ENCODE data around the gene PPP6R2.
A peak's percentile ranks its signal among the peaks of the same experiment; 100 is the strongest.

PPP6R2 gene

DNA sequence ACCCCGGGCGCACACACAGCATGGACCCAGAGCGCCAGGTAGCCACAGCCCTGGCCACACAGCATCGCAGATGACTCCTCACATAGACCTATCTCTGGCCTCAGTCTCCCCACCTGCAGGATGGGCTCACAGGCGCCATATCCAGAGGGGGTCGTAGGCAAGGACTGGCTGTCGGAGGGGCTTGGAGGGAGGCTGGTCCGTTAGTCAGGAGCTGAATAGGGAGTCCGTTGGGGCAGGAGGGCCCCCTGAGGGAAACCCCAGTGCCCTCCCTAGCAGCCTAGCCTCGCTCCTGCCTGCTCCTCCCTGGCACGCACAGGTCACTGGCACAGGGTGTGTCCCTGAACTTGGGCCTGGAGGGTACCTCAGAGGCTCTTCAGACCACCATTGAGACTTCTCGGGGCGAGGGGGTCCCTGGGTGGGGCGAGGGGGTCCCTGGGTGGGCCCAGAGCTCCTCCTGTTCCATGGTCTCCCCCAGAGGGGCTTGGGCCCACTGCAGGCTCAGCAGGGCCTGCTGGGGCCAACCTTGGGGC lies 37.7 kb upstream of the PPP6R2 start:
- DNase-seq (ENCODE audit: low read depth in 4 of 4, low spot score in 1 of 4), result no peak

DNA sequence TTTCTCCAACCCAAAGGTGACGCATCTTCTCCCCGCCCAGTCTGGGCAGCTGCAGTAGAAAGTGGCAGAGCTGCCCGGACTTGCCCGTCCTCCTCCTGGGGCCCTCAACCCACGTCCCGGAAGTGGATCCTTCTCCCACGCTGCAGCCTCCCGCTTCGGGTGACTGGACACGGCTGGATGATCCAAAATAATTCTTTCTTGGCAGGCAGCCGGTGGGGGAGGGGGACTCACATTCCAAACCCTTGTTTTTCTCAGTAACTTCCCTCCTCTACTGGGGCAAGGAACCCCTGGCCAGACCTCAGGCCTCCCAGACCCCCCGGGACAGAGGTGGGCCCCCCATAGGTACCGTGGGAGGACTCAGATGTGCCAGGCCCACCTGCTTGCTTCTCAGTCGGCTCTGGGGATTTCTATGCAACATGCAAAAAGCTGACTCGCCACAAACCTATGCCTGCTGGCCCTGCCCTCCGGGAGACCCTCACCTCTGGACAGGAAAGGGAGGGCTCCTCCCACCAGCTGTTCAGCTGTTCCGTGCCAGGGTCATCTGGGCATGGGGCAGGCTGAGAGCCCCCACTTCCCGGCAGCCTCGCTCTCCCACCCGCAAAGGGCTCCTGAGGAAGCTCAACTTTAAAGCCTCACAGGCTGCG lies 37.1 kb upstream of the PPP6R2 start:
- DNase-seq (ENCODE audit: low read depth in 4 of 4, low spot score in 1 of 4), result no peak

DNA sequence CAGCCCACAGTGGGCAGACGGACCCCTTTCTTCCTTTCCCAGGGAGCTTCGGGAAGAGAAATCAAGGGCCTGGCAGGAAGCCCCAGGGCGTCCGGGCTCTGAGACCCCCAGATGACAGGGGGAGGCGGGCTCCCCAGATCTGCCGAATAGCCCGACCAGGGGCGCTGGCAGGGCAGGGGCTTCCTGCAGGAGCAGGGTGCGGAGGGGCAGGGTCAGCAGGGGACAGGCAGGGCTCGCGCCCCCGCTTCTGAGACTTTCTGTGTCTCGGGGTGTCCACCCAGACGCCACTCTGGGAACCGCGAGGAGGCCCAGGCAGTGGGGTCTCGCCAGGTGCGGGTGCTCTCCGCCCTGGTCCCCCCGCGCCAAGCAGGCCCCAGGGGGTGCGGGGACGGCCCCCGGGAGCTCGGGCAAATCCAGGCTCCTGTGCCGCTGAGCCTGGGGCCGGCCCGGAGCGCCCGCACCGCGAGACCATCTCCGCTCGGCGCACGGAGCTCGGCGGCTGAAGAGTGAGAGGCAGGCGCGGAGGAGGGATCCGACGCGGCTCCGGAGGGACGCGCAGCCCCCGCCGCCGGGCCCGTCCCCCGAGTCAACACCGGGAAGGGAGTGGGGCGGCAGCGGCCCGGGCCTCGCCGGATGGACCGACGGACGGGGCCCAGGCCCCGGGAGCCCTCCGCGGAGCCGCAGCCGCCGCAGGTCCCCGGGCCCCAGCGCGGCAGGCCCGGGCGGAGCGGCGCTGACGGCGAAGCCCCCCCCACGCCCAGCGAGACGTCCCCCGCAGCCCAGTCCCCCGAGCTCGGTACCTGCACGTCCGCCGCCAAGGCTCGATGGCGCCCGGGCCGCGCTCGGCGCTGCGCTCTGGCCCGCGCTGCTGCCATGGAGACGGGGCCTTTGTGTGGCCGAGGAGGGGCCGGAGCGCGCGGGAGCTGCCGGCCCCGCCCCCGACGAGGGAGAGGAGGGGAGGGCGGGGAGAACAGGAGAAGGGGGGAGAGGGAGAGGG lies 36.1 kb upstream of the PPP6R2 start, which contains the start of gene PLXNB2:
Gene PLXNB2, minus strand, starts transcription at position 894 of the 997 bp plus-strand sequence. CDS start 17,062 bp downstream, outside the sequence.
- DNase-seq (ENCODE audit: low read depth in 4 of 4, low spot score in 1 of 4), result no peak

DNA sequence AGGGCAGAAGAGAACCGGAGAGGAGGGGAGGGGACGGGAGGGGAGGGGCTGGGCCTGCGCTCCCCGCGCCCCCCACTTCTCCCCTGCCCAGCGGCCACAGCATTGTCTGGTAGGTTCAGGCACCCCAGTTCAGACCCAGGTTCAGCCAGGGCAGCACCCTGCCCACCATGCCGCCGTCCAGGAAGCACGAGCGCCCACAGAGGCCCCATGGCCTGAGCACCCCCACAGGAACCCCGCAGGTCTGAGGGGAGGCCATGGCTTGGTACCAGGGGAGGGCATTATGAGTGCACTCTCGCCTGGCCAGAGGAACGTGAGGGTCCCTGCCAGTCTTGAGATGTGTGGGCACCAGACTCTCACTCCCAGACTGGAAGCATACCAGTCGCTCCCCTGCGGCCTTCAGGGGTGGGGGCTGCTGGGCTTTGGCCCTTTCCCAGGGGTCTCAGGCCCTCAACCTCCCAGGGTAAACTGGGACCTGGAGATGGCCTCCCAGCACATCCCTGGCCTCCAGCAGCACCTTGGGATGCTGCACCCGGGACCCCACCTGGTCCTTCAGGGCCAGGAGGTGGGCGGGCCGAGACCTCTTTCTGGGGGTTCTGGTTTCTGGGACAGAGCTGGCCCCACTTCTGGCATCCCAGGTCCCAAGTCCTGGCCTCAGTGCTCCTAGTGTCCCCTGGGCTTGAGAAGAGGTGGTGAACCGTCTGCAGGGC lies 35.1 kb upstream of the PPP6R2 start:
- DNase-seq (ENCODE audit: low read depth in 4 of 4, low spot score in 1 of 4), result no peak

DNA sequence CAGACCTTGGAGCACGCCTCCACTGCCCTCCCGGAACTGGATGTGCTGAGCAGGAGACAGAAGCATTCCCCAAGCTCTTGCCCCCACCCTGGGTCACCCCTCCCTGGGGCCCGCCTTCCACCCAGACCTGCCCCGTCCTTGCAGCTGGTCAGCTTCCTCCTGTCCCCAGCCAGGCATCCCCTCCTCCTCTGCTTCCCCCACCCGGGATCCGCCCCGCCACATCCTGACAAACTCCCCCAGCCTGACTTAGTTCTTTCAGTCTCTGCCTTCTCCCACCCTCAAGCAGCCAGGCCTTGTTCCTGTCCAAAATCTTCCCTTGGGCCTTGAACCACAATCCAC lies 34.6 kb upstream of the PPP6R2 start:
- no peak for DNase-seq (ENCODE audit: low read depth in 4 of 4, low spot score in 1 of 4)

DNA sequence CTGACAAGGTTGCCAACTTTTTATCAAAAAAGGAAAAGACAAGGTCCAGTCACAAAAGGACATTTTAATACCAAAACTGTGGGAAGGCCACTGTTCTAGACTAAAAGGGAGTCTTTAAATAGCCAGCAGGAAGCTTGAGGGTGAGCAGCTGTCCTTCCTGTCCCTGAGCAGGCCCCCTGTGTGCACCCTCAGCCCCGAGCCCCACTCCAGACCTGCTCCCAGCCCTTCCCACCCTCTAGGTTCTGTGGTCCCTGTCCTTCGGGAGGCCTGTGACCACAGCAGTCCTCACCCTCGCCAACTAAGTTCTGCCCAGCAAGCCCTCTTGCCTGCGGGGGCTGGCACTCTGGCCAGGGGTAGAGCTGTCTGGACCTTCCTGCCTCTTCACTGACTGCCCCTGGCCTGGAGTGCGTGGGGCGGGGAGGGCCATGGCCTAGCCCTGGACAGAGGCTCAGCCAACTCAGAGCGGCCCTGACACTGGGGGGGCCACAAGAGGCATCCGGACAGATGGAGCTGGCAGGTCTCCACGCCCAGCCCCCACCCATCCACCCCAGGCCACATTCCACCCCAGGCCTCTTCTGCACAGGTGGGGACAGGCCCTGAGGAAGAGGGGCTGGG lies 34.0 kb upstream of the PPP6R2 start:
- no peak for DNase-seq (ENCODE audit: low read depth in 4 of 4, low spot score in 1 of 4)

DNA sequence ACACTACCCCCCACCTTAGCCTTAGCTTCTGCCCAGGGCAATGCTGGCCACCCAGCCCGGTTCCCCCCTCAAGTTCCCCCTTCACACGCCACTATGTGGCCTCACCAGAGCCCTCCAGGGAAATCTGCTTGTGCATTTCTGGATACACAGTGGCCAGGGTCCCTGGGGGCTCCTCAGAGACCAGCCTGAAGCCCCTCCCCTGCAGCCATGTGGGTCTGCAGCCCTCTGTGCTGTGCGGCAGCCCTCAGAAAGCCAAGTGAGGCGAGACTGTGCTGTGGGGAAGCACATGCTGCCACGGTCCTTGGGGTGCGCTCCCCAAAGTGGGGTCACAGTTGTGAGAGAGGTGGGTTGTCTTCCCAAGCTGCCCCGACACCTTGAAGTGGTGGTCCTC lies 33.5 kb upstream of the PPP6R2 start:
- DNase-seq (ENCODE audit: low read depth in 4 of 4, low spot score in 1 of 4), result no peak

DNA sequence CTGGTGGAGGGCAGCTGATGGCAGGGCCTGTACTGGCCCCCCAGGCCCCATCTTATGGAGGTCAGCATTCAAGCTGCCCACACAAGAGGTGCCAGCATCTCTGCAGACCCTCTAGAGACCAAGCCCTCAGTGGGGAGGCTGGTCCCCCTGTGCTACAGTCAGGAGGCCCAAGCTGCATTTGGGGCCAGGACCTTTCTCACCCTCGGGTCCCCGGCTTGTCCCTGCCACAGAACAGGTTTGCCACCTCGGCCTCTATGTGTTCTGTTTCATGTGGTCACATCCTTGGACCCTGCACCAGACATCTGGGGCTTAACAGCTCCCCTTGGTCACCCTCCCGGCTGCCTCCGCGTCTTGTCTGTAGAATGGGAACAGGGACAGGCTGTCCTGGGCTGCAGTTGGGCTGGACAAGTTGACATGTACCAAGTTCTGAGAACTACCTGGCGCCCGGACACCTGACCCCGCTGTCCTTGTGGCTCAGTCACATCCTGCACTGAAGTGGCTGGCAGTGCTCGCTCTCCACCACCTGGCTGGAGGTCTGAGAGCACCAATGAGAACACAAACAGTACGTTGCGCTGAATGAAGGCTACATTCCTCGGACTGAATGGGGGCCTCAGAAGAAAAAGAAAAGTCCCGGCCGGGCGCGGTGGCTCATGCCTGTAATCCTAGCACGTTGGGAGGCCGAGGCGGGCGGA lies 33.0 kb upstream of the PPP6R2 start:
- DNase-seq (ENCODE audit: low read depth in 4 of 4, low spot score in 1 of 4), result no peak

DNA sequence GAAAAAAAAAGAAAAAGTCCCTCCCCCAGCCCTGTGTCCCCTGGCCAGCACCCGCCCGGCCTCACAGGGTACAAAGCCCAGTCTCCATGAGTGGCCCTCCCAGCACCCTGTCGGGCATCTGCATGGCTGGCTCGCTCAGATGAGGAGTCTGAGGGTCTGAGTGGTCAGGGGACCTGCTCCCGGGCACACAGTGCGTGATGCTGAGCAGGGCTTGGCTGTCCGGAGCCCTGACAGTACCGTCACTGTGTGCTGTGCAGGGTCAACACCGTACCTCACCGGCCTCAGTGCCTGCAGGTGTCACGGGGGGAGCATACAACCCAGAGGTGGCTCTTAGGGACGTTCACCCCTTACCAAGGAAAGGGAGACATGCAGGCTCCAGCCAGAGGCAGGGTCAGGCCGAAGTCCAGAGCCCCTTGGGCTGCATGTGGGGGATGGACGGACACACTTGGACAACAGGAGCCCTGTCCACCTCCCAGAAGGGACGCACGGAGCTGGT lies 32.1 kb upstream of the PPP6R2 start:
- DNase-seq (ENCODE audit: low read depth in 4 of 4, low spot score in 1 of 4), result no peak

DNA sequence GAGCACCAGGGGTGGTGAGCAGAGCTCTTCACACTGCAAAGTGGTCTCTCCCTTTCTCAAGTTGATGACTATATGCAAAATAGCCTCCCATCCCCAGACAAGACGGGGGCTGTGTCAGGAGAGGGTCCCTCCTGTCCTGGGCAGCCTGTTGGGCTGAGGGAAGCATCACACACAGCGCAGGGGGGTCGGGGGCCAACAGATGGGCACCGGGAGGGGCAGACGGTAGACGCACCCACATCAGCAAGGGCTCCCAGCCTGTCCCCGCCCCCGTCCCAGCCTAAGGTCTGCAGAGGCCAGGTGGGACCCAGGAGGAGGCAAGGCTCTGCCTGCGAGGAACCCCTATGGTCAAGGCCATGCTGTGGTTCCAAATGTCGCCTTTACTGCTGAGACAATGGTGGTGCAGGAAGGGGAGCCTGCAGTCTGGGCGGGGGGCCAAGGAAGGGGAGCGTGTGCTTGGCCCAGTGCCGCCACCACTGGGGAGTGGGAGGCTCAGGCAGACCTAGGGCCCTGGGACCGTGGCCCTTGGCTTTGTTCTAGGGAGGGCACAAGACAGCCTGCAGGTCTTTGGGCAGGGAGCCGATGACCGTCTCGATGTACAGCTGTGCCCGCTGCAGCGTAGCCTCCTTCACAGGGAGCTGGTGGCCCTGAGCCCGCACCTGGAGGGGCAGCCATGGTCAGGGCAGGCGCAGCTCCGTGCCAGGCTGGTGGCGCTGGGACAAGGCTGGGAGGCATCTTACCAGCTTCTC lies 31.3 kb upstream of the PPP6R2 start:
- DNase-seq (ENCODE audit: low read depth in 4 of 4, low spot score in 1 of 4), result no peak

DNA sequence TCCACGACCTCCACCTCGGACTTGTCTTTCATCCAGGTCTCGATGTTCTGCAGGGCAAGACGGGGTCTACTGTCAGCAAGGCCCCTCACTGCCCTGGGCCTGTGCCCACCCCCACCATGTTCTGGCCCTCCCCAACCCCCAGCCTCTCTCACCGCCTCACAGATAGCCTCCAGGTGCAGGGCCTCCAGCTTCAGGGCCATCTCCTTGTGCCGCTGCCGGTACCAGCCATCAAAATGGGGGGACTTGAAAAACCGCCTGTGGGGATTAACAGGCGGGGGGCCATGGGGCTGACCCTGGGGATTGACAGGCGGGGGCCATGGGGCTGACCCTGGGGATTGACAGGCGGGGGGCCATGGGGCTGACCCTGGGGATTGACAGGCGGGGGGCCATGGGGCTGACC lies 30.8 kb upstream of the PPP6R2 start:
- DNase-seq (ENCODE audit: low read depth in 4 of 4, low spot score in 1 of 4), result no peak

DNA sequence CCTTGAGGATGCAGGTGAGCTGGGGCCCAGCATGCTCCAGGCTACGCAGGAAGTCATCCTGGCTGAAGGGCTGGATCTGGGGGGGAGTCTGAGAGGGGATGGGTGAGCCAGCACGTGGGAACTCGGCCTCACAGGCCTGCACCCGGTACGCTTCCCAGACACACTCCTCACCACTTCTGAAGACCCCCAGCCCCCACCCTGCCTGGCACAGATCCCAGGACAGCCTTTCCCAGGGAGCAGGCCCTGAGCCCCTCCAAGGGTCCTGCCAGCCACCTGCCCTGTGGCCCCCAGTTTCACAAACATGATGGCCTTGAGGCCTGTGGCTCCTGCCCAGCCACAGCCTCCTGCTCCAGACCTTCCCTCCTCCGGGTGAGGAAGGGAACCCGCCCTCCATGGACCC lies 30.1 kb upstream of the PPP6R2 start:
- DNase-seq (ENCODE audit: low read depth in 4 of 4, low spot score in 1 of 4), result no peak

DNA sequence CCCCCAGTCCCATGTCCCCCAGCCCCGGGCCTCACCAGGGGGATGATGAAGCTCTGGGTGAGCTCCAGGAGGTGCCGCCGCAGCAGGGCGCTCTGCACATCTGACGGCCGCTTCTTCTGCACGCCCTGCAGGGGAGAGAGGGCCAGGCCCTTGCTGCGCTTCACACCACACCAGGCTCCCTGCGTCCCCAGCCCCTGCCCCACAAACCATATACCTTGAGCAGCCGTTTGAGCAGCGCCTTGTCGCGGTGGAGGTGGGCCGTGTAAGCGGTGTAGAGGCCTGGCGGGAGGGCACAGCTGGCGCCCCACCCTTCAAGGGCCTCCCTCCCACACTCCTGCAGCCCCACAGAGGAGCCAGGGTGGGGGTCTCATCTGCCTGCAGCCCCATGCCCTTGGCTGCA lies 29.5 kb upstream of the PPP6R2 start:
- no peak for DNase-seq (ENCODE audit: low read depth in 4 of 4, low spot score in 1 of 4)

DNA sequence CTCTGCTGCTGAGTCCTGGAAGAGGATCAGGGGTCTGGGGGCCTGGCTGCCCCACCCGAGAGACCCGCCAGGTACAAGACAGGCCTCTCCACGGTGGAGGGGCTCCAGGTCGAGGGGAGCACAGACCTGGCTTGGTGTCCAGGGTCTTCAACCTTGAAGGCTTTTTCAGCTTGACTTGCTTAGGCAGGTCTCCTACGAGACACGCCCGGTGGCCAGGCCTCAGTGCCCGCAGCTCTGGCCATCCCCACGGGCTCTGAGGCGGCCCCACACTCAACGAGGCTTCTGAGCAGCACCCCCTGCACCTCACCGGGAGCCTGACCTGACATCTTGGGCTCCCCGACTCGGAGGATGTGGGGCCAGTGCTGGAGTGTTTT lies 29.1 kb upstream of the PPP6R2 start:
- no peak for DNase-seq (ENCODE audit: low read depth in 4 of 4, low spot score in 1 of 4)

DNA sequence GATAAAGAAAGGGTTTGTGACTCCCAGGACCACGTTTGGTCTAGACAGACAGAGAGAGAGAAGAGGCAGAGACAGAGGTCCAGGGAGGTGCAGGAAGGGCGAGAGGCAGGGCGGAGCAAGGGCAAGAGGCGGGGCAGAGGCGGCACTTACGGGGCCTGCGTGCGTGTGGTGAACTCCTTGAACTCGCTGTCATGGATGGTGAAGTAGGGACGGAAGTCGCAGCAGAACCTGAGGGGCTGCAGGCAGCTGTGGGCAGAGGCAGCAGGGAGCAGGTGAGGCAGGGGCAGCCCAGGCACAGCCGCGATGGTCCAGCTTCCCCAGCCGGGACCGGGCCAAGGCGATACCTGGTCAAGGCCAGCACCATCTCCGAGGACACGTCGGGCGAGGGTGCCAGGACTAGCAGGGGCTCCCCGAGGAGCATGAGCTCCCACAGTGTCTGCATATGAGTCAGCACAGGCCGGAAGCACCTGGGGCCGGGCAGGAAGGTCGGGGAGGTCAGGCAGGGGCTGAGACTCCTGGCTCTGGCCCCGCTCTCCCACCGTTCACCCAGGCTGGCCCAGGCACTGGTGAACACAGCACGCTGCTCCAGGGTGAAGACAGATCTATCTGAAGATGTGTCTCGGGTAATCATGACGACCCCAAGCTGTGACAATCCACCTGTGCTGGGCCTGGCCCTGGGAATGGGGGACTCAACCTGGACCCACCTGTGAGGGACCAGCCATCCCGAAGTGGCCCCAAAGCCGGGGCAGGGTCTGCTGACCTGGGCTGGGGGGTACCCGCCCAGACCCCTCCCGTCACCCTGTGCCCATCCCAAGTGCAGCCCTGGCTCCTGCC lies 28.5 kb upstream of the PPP6R2 start:
- peak; percentile 42 to 70 (median 58) for DNase-seq (ENCODE audit: low read depth in 4 of 4, low spot score in 1 of 4)

DNA sequence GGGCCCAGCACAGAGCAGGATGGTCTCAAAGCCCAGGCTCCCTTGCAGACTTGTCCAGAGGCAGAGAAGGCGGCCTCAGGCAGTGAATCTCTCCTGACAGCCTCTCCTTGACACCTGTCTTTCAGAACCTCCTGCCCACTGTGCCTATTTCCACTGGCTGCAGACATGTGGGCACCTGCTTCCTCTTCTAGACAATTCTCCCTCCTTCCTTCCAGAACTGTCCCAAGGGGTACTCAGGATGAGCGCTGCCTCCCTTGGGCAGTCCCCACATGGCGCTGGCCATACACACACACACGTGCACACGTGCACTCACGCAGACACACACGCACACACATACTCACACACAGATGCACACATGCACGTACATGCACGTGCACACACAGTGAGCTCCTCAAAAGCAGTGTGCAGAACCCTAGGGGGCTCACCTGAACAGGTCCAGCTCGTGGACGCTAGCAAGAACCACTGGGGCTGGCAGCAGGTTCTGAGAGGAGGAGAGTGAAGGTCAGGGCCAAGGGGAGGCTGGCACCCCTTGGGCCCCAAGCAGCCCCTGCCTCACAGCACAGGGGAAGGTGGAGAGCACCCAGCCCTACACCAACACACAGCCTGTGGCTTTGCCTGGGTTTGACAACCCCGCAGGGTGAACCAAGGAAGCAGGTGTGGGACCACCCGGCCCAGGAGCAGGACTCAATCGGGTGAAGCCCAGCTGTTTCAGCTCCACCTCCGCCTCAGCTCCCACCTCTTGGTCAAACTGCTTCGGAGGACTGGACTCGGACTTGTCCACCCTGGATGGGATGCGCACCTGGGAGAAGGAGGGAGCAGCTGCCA lies 27.6 kb upstream of the PPP6R2 start:
- no peak for DNase-seq (ENCODE audit: low read depth in 4 of 4, low spot score in 1 of 4)

DNA sequence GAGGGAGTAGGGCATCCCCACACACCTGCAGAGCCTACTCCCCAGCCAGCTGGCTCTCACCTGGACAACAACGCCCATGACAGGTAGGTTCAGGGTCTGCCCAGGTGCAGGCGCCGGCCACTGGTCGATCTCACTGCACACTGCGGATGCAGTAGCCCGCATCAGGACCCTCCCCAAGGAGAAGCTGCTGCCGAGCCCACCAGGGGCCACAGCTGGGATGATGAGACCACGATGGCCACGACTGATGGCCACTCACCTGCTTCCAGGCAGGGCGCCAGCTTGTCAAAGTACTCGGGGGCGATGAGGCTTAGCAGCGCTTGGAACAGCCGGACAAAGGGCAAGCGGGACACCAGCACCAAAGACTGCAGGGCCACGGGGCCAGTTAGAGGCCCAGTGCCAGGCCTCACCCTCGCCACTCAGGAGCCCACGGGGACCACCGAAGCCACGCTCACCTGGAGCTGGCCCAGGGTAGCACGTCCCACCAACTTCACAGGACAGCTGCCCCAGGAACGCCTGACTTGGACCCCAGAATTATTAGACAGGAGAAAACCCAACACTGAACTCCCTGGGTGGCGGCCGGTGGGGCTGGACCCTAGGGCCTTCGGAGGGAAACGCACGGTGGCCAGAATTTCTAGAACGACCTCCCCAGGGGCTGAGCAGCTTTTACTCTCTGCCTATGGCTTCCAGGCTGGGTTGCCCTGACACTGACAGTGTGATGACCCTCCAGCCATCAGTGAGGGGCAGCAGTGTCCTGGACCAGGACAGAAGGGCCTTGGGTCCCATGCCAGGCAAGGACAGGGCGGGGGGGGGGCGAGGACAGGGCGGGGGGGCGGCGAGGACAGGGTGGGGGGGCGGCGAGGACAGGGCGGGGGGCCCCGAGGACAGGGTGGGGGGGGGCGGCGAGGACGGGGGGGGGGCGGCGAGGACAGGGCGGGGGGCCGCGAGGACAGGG lies 26.7 kb upstream of the PPP6R2 start:
- DNase-seq (ENCODE audit: low read depth in 4 of 4, low spot score in 1 of 4), result no peak

Data from stimulated activated CD4-positive, alpha-beta T cell treated with anti-CD3 and anti-CD28 coated beads, Interleukin-1b, Interleukin-23, amount 100 ng/mL, for 24 hours (primary cell).